Measurements from ENCODE around the gene ARHGEF17. TPM values are rescaled to one million over a fixed set of nuclear protein-coding genes. Genes with fewer than 3 reads are reported as not detected.

Gene ARHGEF17
- polyA plus RNA-seq, 3 donors from 2014 or later, result not detected

DNA sequence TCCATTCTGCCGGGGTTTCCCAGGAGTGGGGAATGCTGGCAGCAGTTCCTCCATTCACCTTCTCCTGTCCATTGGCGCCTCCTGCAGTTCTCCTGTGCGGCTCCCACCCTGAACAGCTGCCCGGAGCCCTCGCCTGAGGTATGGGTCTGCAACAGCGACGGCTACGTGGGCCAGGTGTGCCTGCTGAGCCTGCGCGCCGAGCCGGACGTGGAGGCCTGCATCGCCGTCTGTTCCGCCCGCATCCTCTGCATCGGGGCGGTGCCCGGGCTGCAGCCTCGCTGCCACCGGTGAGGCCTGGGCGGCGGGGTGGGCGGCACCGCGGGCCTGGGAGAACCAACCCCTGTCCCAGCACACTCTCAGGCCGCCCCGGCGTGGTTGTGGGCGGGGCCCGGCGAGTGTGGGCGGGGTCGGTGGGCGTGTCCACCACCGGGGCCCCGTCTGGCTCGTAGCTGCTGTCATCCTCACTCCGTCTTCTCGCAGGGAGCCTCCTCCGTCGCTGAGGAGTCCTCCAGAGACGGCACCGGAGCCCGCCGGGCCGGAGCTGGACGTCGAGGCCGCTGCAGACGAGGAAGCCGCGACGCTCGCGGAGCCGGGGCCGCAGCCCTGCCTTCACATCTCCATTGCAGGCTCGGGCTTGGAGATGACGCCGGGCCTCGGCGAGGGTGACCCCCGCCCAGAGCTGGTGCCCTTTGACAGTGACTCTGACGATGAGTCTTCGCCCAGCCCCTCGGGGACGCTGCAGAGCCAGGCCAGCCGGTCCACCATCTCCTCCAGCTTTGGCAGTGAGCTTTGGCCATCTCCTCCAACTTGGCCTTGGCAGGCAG, 54.1 kb downstream of the ARHGEF17 start:
- Mint-ChIP-seq H3K36me3 (no peaks in the 10 kb centered on the region), H3K9me3 (no peaks in the 10 kb centered on the region), H3K27ac (peak overlapping the region in 4 of 6 donors; percentile 56 to 73 (median 60)), H3K4me1 (peaks cover 17 to 18% of the 10 kb centered on the region in 2 donors), H3K27me3 (ENCODE audit: low read depth in 3 of 3) (peaks cover 0 to 4% (median 3%) of the 10 kb centered on the region in 3 donors), H3K4me3 (no peak overlapping the region)
- no peak for DNase-seq

- DNase-seq, result no peak
- Mint-ChIP-seq H3K36me3 (no peaks in the 10 kb centered on the region), H3K4me3 (no peak overlapping the region), H3K9me3 (no peaks in the 10 kb centered on the region), H3K4me1 (peaks cover 21 to 26% of the 10 kb centered on the region in 2 donors), H3K27ac (peak overlapping the region in 5 of 6 donors; percentile 45 to 99 (median 76)), H3K27me3 (ENCODE audit: low read depth in 3 of 3) (peaks cover 0 to 4% (median 2%) of the 10 kb centered on the region in 3 donors)
Measured at GRCh38 chr11:73363147-73363546, 55.1 kb downstream of the ARHGEF17 start.

- Mint-ChIP-seq H3K4me1 (peaks cover 21 to 26% of the 10 kb centered on the region in 2 donors), H3K4me3 (peak overlapping the region; percentile 22 to 82 (median 62)), H3K9me3 (no peaks in the 10 kb centered on the region), H3K27me3 (ENCODE audit: low read depth in 3 of 3) (peaks cover 0 to 4% (median 3%) of the 10 kb centered on the region in 3 donors), H3K27ac (peak overlapping the region; percentile 87 to 99 (median 96)), H3K36me3 (no peaks in the 10 kb centered on the region)
- no peak for DNase-seq
Measured at GRCh38 chr11:73365352-73366264, 57.5 kb downstream of the ARHGEF17 start.

- Mint-ChIP-seq H3K4me1 (peaks cover 21 to 26% of the 10 kb centered on the region in 2 donors), H3K27ac (peak overlapping the region; percentile 87 to 99 (median 96)), H3K9me3 (no peaks in the 10 kb centered on the region), H3K4me3 (peak overlapping the region; percentile 22 to 82 (median 62)), H3K27me3 (ENCODE audit: low read depth in 3 of 3) (peaks cover 0 to 4% (median 3%) of the 10 kb centered on the region in 3 donors), H3K36me3 (no peaks in the 10 kb centered on the region)
- peak; percentile 70 to 74 (median 71) for DNase-seq
Measured at GRCh38 chr11:73366265-73366610, 58.2 kb downstream of the ARHGEF17 start.

DNA sequence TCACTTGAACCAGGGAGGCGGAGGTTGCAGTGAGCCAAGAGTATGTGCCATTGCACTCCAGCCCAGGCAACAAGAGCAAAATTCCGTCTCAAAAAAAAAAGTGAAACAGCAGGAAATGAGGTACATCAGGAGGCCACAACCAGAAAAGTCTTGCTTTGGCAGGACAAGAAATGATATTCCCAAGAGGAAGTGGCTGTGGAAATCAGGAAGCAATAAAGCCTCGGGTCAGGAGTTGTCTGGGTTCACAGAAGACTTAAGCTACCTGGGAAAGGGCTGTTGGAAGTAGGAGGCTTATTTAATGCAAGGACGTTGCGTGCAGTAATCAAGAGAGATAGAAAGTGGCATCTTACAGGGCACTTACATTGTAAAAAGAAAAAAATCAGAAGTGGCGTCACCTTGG, 58.9 kb downstream of the ARHGEF17 start:
- no peak for DNase-seq
- H3K27ac Mint-ChIP-seq, result peak overlapping the region; percentile 87 to 99 (median 96)
- peak overlapping the region in 4 of 5 donors; percentile 33 to 79 (median 46) for H3K4me3 Mint-ChIP-seq
- H3K4me1 Mint-ChIP-seq, result peaks cover 21 to 26% of the 10 kb centered on the region in 2 donors
- no peaks in the 10 kb centered on the region for H3K36me3 Mint-ChIP-seq
- peaks cover 0 to 4% (median 3%) of the 10 kb centered on the region in 3 donors for H3K27me3 Mint-ChIP-seq (ENCODE audit: low read depth in 3 of 3)
- no peaks in the 10 kb centered on the region for H3K9me3 Mint-ChIP-seq

GRCh38 chr11:73367482-73368024, 59.5 kb downstream of the ARHGEF17 start:
- H3K36me3 Mint-ChIP-seq, result no peaks in the 10 kb centered on the region
- DNase-seq, result no peak
- H3K4me3 Mint-ChIP-seq, result peak overlapping the region in 1 of 5 donors; percentile 79
- H3K27ac Mint-ChIP-seq, result peak overlapping the region in 5 of 6 donors; percentile 87 to 99 (median 96)
- H3K9me3 Mint-ChIP-seq, result no peaks in the 10 kb centered on the region
- H3K4me1 Mint-ChIP-seq, result peaks cover 21 to 28% of the 10 kb centered on the region in 2 donors
- peaks cover 0 to 5% (median 3%) of the 10 kb centered on the region in 3 donors for H3K27me3 Mint-ChIP-seq (ENCODE audit: low read depth in 3 of 3)

DNA sequence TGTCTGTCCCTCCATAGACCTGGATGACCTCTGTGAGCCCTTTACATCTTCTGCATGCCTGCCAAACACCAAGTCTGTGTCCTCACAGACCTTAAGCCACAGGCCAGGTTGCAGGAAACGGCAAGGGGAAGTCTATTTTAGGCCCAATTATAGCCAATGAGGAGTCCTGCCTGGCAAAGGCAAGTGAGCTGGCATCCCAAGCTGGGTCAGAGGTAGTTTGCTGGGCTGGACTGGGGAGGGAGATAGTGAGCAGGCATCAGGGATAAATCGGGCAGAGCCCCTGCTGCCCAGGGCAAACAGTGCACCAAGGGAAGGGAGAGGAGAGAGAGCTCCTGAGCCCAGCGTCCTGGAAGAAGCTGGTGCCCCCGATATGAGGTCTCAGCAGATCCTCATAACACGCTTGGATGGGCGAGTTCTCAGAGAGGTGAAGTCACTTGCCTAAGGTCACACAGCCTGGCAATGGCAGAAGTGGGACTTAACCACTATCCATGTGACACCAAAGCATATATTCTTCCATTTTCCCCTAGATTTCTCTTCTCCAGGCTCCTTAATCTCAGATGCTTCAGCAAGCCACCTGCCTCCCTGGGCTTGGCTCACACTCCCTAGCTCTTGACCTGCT, 64.4 kb downstream of the ARHGEF17 start:
- Mint-ChIP-seq H3K9me3 (no peaks in the 10 kb centered on the region), H3K27me3 (ENCODE audit: low read depth in 3 of 3) (peaks cover 7 to 21% (median 9%) of the 10 kb centered on the region in 3 donors), H3K36me3 (no peaks in the 10 kb centered on the region), H3K4me3 (no peak overlapping the region), H3K4me1 (peaks cover 9 to 21% of the 10 kb centered on the region in 2 donors), H3K27ac (peak overlapping the region in 3 of 6 donors; percentile 53 to 80 (median 70))
- DNase-seq, result no peak

DNA sequence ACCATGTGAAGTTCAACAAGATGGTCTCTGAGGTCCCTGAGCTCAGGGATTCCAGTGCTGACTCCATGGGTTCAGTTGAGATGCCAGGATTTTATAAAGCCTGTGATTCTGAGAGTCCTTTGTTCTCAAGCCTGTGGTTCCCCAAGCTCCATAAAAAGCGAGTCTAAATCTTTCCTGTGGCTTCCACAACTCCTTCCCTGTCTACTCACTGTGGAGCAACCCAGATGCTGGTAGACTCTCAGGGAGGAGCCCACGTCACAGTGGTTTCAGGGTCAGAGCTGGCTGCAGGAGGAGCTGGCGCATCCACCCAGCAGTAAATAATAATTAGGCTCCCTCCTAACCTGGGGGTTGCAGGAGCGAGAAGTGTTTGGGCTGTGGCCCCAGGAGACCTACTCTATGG, 66.1 kb downstream of the ARHGEF17 start:
- no peak for DNase-seq
- H3K4me1 Mint-ChIP-seq, result peaks cover 18 to 31% of the 10 kb centered on the region in 2 donors
- peak overlapping the region in 4 of 6 donors; percentile 7 to 99 (median 87) for H3K27ac Mint-ChIP-seq
- H3K36me3 Mint-ChIP-seq, result no peaks in the 10 kb centered on the region
- H3K9me3 Mint-ChIP-seq, result no peaks in the 10 kb centered on the region
- H3K27me3 Mint-ChIP-seq (ENCODE audit: low read depth in 3 of 3), result peaks cover 13 to 34% (median 13%) of the 10 kb centered on the region in 3 donors
- no peak overlapping the region for H3K4me3 Mint-ChIP-seq

GRCh38 chr11:73375830-73376159, 67.7 kb downstream of the ARHGEF17 start:
- Mint-ChIP-seq H3K27ac (peak overlapping the region; percentile 78 to 99 (median 92)), H3K4me3 (peak overlapping the region; percentile 57 to 91 (median 77))

DNA sequence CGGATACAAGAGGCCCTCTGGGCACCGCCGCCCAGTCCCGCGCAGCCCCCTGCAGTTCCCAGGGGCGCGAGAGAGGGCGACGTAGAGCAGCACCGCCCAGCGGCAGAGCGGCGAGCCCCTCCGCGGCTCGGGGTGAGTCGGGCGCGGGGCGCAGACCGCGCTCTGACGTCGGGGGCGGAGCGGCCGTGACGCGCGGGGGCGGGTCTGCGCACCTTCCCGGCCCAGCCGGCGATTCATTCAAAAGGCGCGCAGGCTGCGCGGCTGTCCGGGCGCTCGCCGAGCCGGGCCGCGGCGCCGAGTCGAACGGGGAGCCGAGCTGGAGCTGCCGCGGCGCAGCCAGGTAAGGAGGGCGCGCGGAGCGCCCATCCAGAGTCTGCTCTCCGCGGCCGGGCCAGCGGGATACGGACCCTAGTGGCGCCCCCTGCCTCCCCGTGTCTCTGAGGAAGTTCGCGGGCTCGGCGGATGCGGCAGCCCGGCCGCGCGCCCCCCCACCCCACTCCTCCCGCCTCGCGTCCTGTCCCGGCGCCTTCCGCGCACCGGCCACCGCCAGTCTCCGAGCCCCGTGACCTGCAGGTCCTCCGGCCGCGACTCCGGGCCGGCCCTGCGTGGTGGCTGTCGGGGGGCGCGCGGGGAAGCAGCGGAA, 68.2 kb downstream of the ARHGEF17 start, which contains the start of gene RELT:
RELT (plus strand) TSS at position 240 of the 643 bp plus-strand sequence. CDS start 12,738 bp downstream, outside the sequence.
- Mint-ChIP-seq H3K9me3 (no peaks in the 10 kb centered on the region), H3K36me3 (no peaks in the 10 kb centered on the region), H3K27me3 (ENCODE audit: low read depth in 3 of 3) (peaks cover 16 to 45% (median 19%) of the 10 kb centered on the region in 3 donors), H3K4me3 (peak within 1 kb of the TSS; percentile 85 to 96 (median 91)), H3K4me1 (peaks cover 18 to 34% of the 10 kb centered on the region in 2 donors), H3K27ac (peak within 1 kb of the TSS; percentile 89 to 100 (median 98))
- DNase-seq, result peak; percentile 96 to 97 (median 96)

More at GRCh38 chr11:73375830-73376159, 67.7 kb downstream of the ARHGEF17 start:
- Mint-ChIP-seq H3K9me3 (no peaks in the 10 kb centered on the region), H3K4me1 (peaks cover 18 to 32% of the 10 kb centered on the region in 2 donors), H3K27me3 (ENCODE audit: low read depth in 3 of 3) (peaks cover 15 to 41% (median 15%) of the 10 kb centered on the region in 3 donors), H3K36me3 (no peaks in the 10 kb centered on the region)
- DNase-seq, result no peak

DNA sequence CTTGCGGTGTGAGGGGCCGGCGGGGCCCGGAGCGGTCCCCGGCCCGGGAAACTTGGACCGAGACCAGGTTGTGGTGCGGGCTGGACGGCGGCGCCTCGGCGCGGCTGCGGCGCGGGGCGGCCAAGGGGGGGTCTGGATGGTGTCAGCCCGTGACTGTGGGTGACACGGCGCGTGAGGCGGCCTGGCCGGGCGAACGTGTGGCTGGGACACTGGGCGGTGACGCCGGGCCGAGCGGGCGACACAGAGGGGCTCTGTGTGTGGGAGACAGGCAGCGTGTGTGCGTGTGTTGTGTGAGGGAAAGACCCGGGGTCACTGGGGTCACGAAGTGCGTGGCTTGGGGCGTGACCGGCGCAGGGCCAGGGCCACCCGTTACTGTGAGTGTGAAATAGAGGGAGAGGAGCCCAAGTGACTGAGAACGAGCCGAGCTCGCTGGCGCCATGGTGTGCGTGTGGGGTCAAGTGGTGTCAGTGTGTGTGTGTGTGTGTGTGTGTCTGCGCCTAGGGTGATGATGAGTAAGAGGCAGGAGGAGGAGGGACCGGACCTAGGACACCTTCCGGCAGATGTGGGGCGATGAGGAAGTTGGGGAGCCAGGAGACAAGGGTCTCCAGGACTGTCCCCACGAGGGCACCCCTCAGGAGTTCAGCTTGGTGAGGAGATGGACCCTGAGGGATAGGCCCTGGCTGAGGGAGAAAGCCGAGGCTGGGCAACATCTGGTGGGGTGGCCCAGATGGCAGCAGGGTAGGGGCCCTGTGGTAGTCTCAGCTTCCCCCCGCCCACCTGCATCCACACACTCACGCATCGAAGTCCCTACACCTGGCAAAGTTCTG, 68.9 kb downstream of the ARHGEF17 start:
- Mint-ChIP-seq H3K27me3 (ENCODE audit: low read depth in 3 of 3) (peaks cover 17 to 46% (median 21%) of the 10 kb centered on the region in 3 donors), H3K4me3 (peak overlapping the region; percentile 85 to 96 (median 91)), H3K4me1 (peaks cover 18 to 34% of the 10 kb centered on the region in 2 donors), H3K9me3 (no peaks in the 10 kb centered on the region), H3K36me3 (no peaks in the 10 kb centered on the region), H3K27ac (peak overlapping the region; percentile 89 to 100 (median 98))
- DNase-seq, result peak; percentile 87 to 88 (median 88)
